ENCODE data around the gene POLDIP3.
A peak's percentile ranks its signal among the peaks of the same experiment; 100 is the strongest.
"Not testable (repeated sequence)": the region's sequence is repeated elsewhere in the genome, so short reads cannot be mapped to it uniquely, and the experiment has no call there.

POLDIP3 gene

GRCh38 chr22:42619261-42620063, 4.8 kb upstream of the POLDIP3 start:
- DNase-seq (ENCODE audit: low read depth), result no peak

GRCh38 chr22:42617155-42617983, 2.7 kb upstream of the POLDIP3 start:
- no peak for DNase-seq (ENCODE audit: low read depth)

GRCh38 chr22:42615860-42616175, 1.1 kb upstream of the POLDIP3 start:
- DNase-seq (ENCODE audit: low read depth), result not testable (repeated sequence)

- DNase-seq (ENCODE audit: low read depth), result peak; percentile 100
These were observed 593 bp upstream of the POLDIP3 start for GRCh38 chr22:42615092-42615859.

GRCh38 chr22:42613872-42614301, 796 bp downstream of the POLDIP3 start:
- peak; percentile 35 for DNase-seq (ENCODE audit: low read depth)

- DNase-seq (ENCODE audit: low read depth), result no peak
These were observed 2.3 kb downstream of the POLDIP3 start for GRCh38 chr22:42612336-42612735.

GRCh38 chr22:42611051-42611450, 3.6 kb downstream of the POLDIP3 start:
- DNase-seq (ENCODE audit: low read depth), result peak; percentile 54

- DNase-seq (ENCODE audit: low read depth), result no peak
These were observed 4.5 kb downstream of the POLDIP3 start for GRCh38 chr22:42610186-42610585.

GRCh38 chr22:42608823-42609361, 5.8 kb downstream of the POLDIP3 start:
- peak; percentile 55 for DNase-seq (ENCODE audit: low read depth)

- DNase-seq (ENCODE audit: low read depth), result no peak
These were observed 6.4 kb downstream of the POLDIP3 start for GRCh38 chr22:42608136-42608822.

GRCh38 chr22:42607641-42608040, 7.0 kb downstream of the POLDIP3 start:
- DNase-seq (ENCODE audit: low read depth), result not testable (repeated sequence)

- DNase-seq (ENCODE audit: low read depth), result peak; percentile 48
These were observed 10.3 kb downstream of the POLDIP3 start for GRCh38 chr22:42604403-42604802.

- DNase-seq (ENCODE audit: low read depth), result no peak
These were observed 11.3 kb downstream of the POLDIP3 start for GRCh38 chr22:42603427-42603826.

- no peak for DNase-seq (ENCODE audit: low read depth)
These were observed 12.2 kb downstream of the POLDIP3 start for GRCh38 chr22:42602470-42602869.

- no peak for DNase-seq (ENCODE audit: low read depth)
These were observed 12.7 kb downstream of the POLDIP3 start for GRCh38 chr22:42601879-42602465.

- DNase-seq (ENCODE audit: low read depth), result peak; percentile 42
These were observed 17.7 kb downstream of the POLDIP3 start for GRCh38 chr22:42596863-42597530.

- peak; percentile 39 for DNase-seq (ENCODE audit: low read depth)
These were observed 18.3 kb downstream of the POLDIP3 start for GRCh38 chr22:42596336-42596735.

- peak; percentile 91 for DNase-seq (ENCODE audit: low read depth)
These were observed 19.2 kb downstream of the POLDIP3 start for GRCh38 chr22:42595434-42595833.

GRCh38 chr22:42591987-42592386, 22.7 kb downstream of the POLDIP3 start:
- DNase-seq (ENCODE audit: low read depth), result no peak

GRCh38 chr22:42587588-42588175, 27.0 kb downstream of the POLDIP3 start:
- DNase-seq (ENCODE audit: low read depth), result no peak
